Measurements from ENCODE around the gene RFLNA. TPM values are rescaled to one million over a fixed set of nuclear protein-coding genes. Genes with fewer than 3 reads are reported as not detected.

Gene RFLNA
- total and polyA plus RNA-seq, 2 of the 13 experiments (the other 11 are each of a cell fraction or from before 2014, with no cell fraction given): not detected

GRCh38 chr12:124278389-124279101, 16.3 kb upstream of the RFLNA start (continued):
- TF ChIP-seq ZNF10 (CRISPR knock-in tag; IDR thresholded peaks at IDR 0.05; ENCODE audit: borderline replicate concordance, low read depth) (no peak), E2F2 (CRISPR knock-in tag; IDR thresholded peaks at IDR 0.05; ENCODE audit: borderline replicate concordance) (no peak), ZBTB43 (CRISPR knock-in tag; conservative IDR thresholded peaks at IDR 0.05) (peak; percentile 99), ZNF740 (CRISPR knock-in tag; IDR thresholded peaks at IDR 0.05) (no peak), JARID2 (CRISPR knock-in tag; IDR thresholded peaks at IDR 0.05; ENCODE audit: insufficient replicate concordance) (no peak), ZSCAN25 (CRISPR knock-in tag; IDR thresholded peaks at IDR 0.05) (peak; percentile 10; the same call in 1 of the 2 replicates), CEBPG (CRISPR knock-in tag; IDR thresholded peaks at IDR 0.05) (peak; percentile 42), HNF1B (CRISPR knock-in tag; IDR thresholded peaks at IDR 0.05) (0 out of 2 replicates have a peak, but pooled peaks have one; percentile 21), ZBTB33 (CRISPR knock-in tag; IDR thresholded peaks at IDR 0.05) (peak; percentile 34; the same call in 1 of the 2 replicates), DR1 (CRISPR knock-in tag; IDR thresholded peaks at IDR 0.05) (0 out of 2 replicates have a peak, but pooled peaks have one; percentile 46), SCMH1 (CRISPR knock-in tag; IDR thresholded peaks at IDR 0.05; ENCODE audit: borderline replicate concordance) (no peak), ZNF652 (CRISPR knock-in tag; IDR thresholded peaks at IDR 0.05; ENCODE audit: borderline replicate concordance, low read depth) (no peak), RERE (CRISPR knock-in tag; IDR thresholded peaks at IDR 0.05; ENCODE audit: low read depth) (peak; percentile 79), SNRNP70 (IDR thresholded peaks at IDR 0.05; ENCODE audit: low read depth, low read length) (no peak)
